Activated T-helper 9 cell treated with anti-CD3 and anti-CD28 coated beads, Interleukin-2, amount 50 U/mL, for 16 hours (primary cell): ENCODE results near the gene TNPO3.
"Not testable (repeated sequence)": the region's sequence is repeated elsewhere in the genome, so short reads cannot be mapped to it uniquely, and the experiment has no call there.

Experiments used
- DNase-seq: peaks from one replicate; pipeline ENCODE4 v3.0.0-alpha.2; 2020; ENCODE audit warnings: low read depth

TNPO3 gene

GRCh38 chr7:128920913-128921582 is 133.9 kb downstream of the TNPO3 start:
- no peak for DNase-seq

DNA sequence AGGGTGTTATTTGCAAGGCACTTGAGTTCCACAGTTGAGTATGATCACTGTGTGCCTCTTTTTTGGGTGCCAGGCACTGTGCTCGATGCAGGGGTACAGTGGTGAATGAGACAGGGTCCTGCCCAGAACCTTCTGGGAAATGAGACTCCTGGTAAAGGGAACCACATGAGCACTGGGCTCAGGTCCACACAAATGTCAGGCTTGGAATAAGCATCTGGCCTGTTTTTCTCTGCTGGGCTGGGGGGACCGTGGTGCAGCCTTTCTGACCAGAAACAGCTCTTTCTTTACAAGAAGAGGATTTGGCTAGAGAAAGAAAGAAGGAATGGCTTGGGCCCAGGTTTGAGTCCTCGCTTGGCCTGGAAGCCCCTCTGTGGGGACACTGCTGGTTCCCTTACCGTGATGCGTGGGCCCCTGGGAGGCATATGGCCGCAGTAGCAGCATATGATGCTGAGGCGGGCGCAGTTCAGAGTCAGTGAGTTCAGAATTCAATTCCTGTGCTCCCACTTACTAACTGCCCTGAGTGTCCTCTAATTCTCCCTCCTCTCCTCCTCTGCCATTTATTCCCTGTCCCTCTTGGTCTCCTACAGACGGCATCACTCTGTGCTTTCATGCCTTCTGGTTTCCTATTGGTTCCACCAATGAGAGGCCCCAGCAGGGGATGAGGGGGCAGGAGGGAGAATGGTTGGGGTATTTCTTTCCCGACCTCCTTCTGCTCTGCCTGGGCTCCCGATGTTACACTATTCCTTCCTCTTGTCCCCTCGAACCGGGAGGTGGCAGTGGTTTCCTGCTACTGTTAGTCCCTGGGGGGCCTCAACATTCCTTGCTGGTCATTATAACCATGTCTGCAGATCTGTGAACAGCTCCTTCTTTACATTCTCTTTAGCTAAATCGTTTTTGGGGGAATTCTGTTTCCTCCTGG is 134.8 kb downstream of the TNPO3 start:
- DNase-seq: no peak

DNA sequence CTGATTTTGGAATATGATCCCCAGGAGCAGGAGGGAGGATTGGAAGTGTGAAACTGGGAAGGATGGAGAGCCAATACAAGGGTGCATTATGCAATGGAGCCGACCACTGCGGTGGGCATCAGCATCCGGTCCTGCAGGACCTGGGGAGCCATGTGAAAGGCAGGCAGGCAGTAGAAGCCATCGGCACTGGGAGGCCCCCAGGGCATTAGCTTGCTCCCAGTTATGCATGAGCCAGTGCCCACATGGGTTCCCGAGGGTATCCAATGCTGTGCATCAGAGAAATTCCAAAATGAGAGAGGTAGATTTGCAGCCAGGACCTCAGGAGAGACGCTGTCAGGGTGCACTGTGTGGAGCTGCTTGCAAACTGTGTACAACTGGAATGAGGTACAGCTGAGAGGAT is 135.7 kb downstream of the TNPO3 start:
- no peak for DNase-seq

GRCh38 chr7:128918016-128918665 is 136.8 kb downstream of the TNPO3 start:
- DNase-seq: no peak

DNA sequence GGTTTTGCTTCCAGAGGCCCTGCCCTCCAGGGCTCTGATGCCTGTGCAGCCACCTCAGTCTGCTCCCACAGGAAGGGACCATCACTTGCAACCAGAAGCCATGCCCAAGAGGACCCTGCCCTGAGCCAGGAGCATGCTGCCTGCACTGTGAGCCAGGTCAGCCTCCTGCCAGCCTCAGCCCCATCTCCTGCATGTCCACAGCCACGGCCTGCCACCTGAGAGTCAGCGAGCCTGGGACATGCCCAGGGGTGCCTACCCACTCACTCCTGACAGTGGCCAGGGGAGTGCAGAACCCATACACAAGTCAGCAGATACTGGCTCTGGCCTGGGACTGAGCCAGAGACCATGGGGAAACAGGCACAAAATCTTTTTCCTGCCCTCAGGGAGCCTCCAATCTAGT is 137.8 kb downstream of the TNPO3 start:
- no peak for DNase-seq

DNA sequence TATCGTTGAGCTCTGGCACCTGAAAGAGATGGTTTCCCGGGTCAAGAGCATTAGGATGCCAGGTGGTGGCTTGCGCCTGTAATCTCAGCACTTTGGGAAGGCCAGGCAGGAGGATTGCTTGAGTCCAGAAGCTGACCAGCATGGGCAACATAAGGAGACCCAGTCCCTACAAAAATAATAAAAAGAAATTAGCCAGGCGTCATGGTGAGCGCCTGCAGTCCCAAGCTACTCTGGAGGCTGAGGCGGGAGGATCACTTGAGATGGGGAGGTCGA is 138.3 kb downstream of the TNPO3 start:
- no peak for DNase-seq

GRCh38 chr7:128915841-128916642 is 138.9 kb downstream of the TNPO3 start:
- no peak for DNase-seq

DNA sequence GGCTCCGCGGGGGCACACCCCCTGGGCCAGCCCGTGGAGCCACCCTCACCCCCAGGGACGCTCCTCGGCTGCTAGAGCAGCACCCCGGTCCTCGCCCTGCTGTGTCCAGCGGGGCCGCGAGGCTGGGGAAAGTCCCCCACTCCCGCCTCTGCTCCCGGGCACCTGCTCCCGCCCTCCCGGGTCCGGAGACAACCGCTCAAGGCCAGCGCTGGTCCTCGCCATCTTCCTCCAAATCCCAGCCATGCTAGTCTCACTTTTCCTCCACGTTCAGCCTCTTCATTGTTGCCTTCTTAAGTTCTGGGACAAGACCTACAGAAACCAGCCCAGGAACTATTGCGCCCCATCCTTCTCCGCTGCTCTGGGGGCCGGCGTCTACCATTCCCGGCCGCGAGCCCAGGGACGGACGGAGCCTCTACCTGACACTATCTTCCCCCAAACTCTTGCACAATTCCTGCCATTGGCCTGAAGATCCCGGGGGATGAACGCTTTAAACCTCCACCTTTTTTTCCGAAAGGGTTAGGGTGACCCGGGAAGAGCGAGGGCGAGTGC is 139.6 kb downstream of the TNPO3 start:
- DNase-seq: no peak

DNA sequence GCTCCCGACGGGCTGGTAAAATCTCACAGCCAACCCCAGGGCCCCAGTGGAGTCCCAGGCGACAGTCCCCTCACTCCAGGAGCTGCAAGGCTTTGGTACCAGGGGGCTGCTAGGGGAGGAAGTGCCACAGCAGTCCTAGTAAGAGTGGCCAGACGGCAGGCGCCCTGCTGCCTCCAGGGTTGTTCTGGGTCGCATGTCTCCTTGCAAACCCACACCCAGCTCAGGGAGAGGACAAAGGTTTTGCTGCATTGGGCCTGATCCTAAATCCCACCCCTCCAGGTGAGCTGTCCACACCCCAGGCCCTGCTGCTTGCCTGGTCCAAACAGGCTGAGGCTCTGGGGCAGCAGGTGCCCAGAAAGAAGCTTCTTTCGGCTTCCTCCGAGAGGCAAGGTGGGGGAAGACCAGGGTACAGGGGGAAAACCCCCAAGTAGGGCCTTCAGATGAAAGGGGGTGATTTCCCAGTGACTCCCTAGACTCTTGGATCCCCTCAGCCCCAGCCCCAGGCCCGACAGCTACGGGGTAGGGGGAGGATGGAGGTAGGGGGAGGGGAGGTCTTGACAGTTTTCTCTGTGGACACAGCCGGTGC is 140.3 kb downstream of the TNPO3 start:
- DNase-seq: no peak

GRCh38 chr7:128913870-128914565 is 140.9 kb downstream of the TNPO3 start:
- DNase-seq: no peak

GRCh38 chr7:128912709-128913495 is 142.0 kb downstream of the TNPO3 start:
- DNase-seq: not testable (repeated sequence)

- no peak for DNase-seq
Observed at GRCh38 chr7:128912281-128912680, 142.6 kb downstream of the TNPO3 start.

DNA sequence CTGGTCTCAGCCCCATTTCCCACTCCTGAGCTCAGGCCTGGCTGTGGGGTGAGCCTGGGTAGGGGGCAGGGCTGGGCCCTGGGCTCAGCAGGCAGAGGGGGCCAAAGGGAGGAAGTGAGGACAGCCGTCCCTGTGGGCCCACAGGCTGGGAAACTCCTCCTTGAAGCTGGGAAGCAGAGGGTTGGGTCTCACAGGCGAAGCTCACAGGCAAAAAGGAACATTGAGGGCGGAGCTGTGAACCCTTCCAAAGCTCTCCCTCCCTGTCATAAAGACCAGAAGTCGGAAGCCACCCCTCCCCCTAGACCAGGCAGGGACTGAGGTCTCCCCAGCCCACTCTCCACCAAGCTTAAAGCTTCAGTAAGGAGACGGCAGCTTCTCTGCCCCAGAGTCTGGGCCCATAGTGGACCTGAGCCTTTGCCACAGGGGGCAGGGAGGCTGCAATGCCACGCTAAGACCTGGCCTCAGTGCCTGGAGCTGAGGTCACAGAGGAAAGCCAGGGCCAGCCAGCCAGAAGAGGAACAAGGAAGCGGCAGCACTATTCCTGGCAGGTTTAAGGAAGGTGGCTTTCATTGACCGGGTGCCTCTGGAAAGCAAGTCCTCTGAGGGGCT is 143.4 kb downstream of the TNPO3 start:
- no peak for DNase-seq

GRCh38 chr7:128910569-128910945 is 144.4 kb downstream of the TNPO3 start, which contains the start of gene KCP:
KCP (minus strand) TSS chr7:128910709; CDS start chr7:128910676, 33 bp downstream.
- no peak for DNase-seq

DNA sequence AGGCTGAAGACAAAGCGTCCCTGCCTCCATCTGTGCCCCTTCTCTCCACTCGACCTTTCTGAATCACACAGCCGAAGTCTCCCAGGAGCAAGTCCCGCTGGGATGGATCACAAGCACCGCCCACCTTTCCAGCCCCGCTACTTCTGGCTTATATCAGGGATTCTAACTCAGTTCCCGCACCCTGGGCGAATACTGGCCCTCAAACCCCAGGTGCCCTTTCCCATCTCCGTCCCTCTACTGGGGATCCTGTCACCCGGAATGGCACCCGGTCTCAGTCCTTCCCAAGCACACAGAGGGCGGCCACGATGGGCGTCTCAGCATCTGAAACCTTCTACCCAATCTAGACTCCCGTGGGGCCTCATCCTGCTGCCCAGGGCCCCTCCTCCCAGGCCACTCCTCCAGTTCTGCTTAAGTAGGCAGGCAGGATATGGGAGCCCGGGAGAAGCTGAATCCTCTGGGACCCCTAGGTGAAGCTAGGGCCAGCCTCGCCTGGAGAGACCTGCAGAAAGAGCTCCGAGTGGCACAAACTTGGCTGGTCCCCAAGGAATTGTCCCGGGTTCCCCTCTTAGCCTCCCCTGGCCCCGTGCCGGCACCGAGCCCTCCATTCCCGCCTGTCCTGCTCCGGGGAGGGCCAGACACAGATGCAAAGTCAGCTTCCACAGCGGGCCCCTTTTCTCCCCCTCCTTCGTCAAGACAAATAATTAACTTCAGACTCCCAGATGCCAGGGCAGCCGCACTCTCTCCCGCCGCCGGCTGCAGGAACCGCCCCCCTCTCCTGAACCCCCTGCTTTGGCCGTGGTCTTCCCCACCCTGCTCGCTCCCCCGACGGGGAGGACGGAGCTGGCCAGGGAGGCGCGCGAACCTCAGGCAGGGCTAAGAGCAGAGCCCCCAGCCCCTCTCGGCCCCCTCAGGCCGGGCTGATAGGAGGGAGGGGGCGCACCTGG is 145.0 kb downstream of the TNPO3 start:
- DNase-seq: no peak

GRCh38 chr7:128908750-128909624 is 145.9 kb downstream of the TNPO3 start:
- no peak for DNase-seq

DNA sequence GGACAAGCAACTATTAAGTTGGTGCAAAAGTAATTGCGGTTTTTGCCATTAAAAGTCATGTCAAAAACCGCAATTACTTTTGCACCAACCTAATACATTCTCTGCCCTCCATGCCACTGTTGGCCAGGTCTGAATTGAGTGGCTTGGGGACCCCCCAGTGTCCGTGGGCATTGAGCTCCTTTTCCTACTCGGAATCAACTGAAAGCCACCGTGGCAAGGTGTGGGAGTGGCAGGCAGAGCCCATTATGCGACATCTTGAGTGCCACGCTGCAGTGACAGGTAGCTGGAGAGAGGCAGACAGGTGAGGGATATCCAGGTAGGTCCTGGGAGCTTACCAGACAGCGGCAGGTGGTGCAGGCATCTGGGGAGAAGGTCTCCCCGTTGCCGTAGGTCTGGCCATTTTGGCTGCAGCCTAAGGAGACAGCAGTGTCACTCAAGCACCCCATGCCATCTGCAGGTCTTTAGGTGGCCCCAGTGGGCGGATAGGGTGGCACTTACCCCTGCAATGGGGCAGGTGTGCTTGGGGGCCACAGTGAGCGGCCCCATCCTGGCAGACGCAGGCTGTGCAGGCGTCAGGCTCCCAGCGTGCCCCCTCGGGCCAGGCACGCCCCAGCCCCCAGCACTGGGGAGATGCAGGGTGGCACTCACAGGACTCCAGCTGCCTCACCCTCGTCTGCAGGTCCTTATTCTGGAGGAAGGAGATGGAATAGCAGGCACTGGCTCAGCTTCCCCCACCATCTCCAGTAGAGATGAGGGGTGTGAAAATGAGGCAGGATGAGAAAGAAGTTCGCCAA is 147.9 kb downstream of the TNPO3 start:
- DNase-seq: no peak
